Measurements from ENCODE around the gene VPS37B. TPM values are rescaled to one million over a fixed set of nuclear protein-coding genes. Genes with fewer than 3 reads are reported as not detected.

The VPS37B gene
- total and polyA plus RNA-seq, 3 experiments from 2014 or later, result 19.3 to 30.6 (median 19.9) TPM

DNA sequence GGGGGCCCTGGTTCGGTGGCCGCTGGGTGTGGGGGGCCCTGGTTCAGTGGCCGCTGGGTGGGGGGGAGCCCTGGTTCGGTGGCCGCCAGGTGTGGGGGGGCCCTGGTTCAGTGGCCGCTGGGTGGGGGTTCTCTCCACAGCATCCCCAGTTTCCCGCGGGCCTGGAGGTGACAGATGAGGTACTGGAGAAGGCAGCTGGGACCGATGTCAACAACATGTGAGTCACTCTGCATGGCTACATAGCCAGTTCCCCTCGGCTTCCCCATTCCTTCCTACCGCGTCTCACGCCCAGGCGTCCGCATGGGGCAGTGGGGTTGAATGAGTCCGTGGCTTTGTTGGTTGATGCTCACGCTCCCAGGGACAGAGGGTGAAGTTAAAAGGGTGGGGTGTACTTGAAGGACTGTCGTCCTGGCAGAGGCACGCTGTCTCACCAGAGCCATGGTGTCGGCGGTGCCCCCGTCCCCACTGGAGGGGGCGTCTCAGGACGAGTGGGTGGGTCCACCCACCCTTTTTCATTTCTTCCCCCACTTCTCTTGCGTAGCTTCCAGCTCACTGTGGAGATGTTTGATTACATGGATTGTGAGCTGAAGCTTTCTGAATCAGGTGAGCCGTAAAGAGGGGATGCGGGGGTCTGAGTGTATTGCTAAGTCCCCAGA lies 45.1 kb downstream of the VPS37B start:
- H3K36me3 ChIP-seq (ENCODE audit: insufficient read depth, low read length), result no peaks in the 10 kb centered on the region
- peaks cover 0 to 49% (median 0%) of the 10 kb centered on the region in 3 donors for H3K36me3 Mint-ChIP-seq
- DNase-seq, result peak in 1 of 5 donors; percentile 28
- ChIA-PET POLR2A (no interaction called here), CTCF (interaction anchor here (1.4 kb wide), 1 partner anchor 9 kb away, joined by 3 read pairs; no protein-coding TSS in a partner anchor)
- no peak overlapping the region for H3K27ac Mint-ChIP-seq
- no peak overlapping the region for H3K4me3 ChIP-seq (ENCODE audit: low read length)
- H3K27me3 ChIP-seq (ENCODE audit: insufficient read depth, low read length, poor library complexity, severe bottlenecking), result no peaks in the 10 kb centered on the region
- H3K27me3 Mint-ChIP-seq, result no peaks in the 10 kb centered on the region
- H3K4me1 Mint-ChIP-seq, result no peaks in the 10 kb centered on the region
- no peak overlapping the region for H3K4me3 Mint-ChIP-seq
- no peak overlapping the region for H3K27ac ChIP-seq (ENCODE audit: low read depth, low read length)
- no peaks in the 10 kb centered on the region for H3K4me1 ChIP-seq (ENCODE audit: insufficient read depth, low read length)
- H3K9me3 ChIP-seq (ENCODE audit: low read length), result no peaks in the 10 kb centered on the region
- H3K9me3 Mint-ChIP-seq, result no peaks in the 10 kb centered on the region

DNA sequence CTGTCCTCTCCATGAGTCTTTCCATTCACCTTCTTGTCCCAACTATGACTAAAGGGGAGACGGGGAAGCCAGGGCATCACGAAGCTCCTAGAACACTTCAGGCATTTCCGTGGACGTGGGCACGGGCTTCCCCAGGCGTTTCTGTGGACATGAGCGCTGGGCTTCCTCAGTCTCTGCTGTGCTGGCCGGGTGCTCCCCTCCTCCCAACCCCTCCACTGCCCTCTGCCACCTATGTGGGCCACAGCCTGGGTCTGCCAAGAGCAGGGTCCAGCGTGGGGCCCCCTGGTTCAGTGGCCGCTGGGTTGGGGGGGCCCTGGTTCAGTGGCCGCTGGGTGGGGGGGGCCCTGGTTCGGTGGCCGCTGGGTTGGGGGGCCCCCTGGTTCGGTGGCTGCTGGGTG lies 45.9 kb downstream of the VPS37B start:
- no peak overlapping the region for H3K4me3 Mint-ChIP-seq
- peaks cover 0 to 44% (median 0%) of the 10 kb centered on the region in 3 donors for H3K36me3 Mint-ChIP-seq
- CTCF ChIA-PET, result no interaction called here
- no peaks in the 10 kb centered on the region for H3K9me3 ChIP-seq (ENCODE audit: low read length)
- no peaks in the 10 kb centered on the region for H3K27me3 Mint-ChIP-seq
- H3K4me1 ChIP-seq (ENCODE audit: insufficient read depth, low read length), result no peaks in the 10 kb centered on the region
- no peaks in the 10 kb centered on the region for H3K9me3 Mint-ChIP-seq
- peak overlapping the region in 1 of 8 donors; percentile 33 for H3K27ac Mint-ChIP-seq
- no peaks in the 10 kb centered on the region for H3K4me1 Mint-ChIP-seq
- no peaks in the 10 kb centered on the region for H3K27me3 ChIP-seq (ENCODE audit: insufficient read depth, low read length, poor library complexity, severe bottlenecking)
- no peak overlapping the region for H3K27ac ChIP-seq (ENCODE audit: low read depth, low read length)
- H3K36me3 ChIP-seq (ENCODE audit: insufficient read depth, low read length), result no peaks in the 10 kb centered on the region
- DNase-seq, result peak in 1 of 5 donors; percentile 29
- POLR2A ChIA-PET, result no interaction called here
- no peak overlapping the region for H3K4me3 ChIP-seq (ENCODE audit: low read length)

DNA sequence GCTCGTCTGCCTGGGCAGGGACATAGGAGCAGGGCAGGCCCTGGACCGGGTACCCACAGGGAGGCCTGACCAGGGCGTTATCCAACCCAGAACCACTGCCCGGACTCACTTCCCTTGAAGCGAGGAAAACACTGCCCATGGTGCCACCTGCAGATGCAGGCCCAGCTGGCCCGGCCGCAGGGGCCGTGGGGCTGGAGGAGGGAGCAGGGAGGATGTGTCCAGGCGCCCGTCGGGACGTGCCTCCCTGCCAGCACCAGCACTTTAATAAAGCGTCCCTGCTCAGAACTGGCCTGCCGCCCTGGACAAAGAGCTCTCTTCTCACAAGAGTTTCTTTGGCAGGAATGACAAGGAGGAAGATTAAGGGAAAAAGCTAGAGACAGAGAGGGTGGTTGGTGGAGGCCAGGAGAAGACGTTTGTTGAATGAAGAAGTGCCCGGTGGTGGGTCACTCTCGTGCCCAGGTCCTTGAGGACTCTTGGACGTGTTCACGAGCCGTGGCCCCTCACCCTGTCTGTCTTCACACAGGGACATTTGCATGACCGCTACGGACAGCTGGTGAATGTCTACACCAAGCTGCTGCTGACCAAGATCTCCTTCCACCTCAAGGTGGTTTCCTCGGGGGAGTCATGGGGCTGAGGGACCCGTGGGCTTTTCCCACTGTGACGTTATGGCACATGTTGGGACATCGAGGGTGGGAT lies 46.4 kb downstream of the VPS37B start:
- Histone ChIP-seq H3K36me3 (ENCODE audit: insufficient read depth, low read length) (no peaks in the 10 kb centered on the region), H3K4me3 (ENCODE audit: low read length) (no peak overlapping the region), H3K27me3 (ENCODE audit: insufficient read depth, low read length, poor library complexity, severe bottlenecking) (no peaks in the 10 kb centered on the region), H3K9me3 (ENCODE audit: low read length) (no peaks in the 10 kb centered on the region), H3K4me1 (ENCODE audit: insufficient read depth, low read length) (no peaks in the 10 kb centered on the region), H3K27ac (ENCODE audit: low read depth, low read length) (no peak overlapping the region)
- Mint-ChIP-seq H3K27ac (peak overlapping the region in 2 of 8 donors; percentile 33 to 52), H3K4me3 (no peak overlapping the region), H3K36me3 (peaks cover 0 to 42% (median 0%) of the 10 kb centered on the region in 3 donors), H3K9me3 (no peaks in the 10 kb centered on the region), H3K27me3 (no peaks in the 10 kb centered on the region), H3K4me1 (no peaks in the 10 kb centered on the region)
- peak in 1 of 5 donors; percentile 36 for DNase-seq
- CTCF ChIA-PET, result no interaction called here
- POLR2A ChIA-PET, result no interaction called here

DNA sequence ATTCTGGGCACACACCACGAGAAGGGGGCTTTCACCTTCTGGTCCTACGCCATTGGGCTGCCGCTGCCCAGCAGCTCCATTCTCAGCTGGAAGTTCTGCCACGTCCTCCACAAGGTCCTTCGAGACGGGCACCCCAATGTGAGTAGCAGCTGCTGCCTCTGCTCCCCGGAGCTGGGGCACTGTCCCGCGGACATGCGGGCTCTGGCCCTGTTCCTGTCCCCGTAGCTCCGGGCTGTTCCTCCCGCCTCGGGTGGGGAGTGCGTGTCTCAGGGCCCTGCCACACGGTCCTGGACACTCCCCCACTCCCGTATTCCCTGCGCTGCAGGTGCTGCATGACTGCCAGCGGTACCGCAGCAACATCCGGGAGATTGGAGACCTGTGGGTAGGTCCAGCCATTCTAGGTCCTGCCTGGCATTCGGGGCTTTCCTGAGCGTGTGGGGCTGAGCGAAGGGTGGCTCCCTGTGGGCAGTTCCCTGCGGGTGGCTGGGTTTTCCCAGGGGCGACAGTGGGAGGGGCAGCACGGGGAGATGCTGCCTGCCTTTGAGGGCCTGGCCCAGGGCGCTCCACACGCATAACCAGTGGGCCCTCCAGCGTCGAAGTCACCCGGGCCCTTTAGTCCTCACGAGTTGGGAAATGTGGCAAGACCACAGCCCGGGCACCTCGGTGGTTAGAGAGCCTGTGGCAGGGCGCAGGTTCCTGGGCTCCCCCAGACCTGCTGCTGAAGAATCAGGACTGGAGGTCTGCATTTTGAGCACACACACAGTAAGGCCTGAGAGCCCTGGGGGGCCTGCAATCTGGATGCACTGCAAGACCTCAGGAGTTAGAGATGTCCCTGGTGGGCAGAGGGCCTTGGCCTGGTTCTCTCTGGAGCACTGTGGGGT lies 47.2 kb downstream of the VPS37B start:
- H3K4me1 ChIP-seq (ENCODE audit: insufficient read depth, low read length), result no peaks in the 10 kb centered on the region
- Mint-ChIP-seq H3K9me3 (no peaks in the 10 kb centered on the region), H3K4me1 (no peaks in the 10 kb centered on the region), H3K4me3 (no peak overlapping the region), H3K36me3 (peaks cover 0 to 37% (median 0%) of the 10 kb centered on the region in 3 donors), H3K27ac (peak overlapping the region in 1 of 8 donors; percentile 58), H3K27me3 (no peaks in the 10 kb centered on the region)
- DNase-seq, result peak in 1 of 5 donors; percentile 33
- H3K27ac ChIP-seq (ENCODE audit: low read depth, low read length), result no peak overlapping the region
- no peaks in the 10 kb centered on the region for H3K36me3 ChIP-seq (ENCODE audit: insufficient read depth, low read length)
- CTCF ChIA-PET, result interaction anchor here (1.1 kb wide), 2 partner anchors 11 to 54 kb away, joined by 3 to 4 read pairs; no protein-coding TSS in a partner anchor
- no peak overlapping the region for H3K4me3 ChIP-seq (ENCODE audit: low read length)
- H3K9me3 ChIP-seq (ENCODE audit: low read length), result no peaks in the 10 kb centered on the region
- H3K27me3 ChIP-seq (ENCODE audit: insufficient read depth, low read length, poor library complexity, severe bottlenecking), result no peaks in the 10 kb centered on the region
- POLR2A ChIA-PET, result no interaction called here

DNA sequence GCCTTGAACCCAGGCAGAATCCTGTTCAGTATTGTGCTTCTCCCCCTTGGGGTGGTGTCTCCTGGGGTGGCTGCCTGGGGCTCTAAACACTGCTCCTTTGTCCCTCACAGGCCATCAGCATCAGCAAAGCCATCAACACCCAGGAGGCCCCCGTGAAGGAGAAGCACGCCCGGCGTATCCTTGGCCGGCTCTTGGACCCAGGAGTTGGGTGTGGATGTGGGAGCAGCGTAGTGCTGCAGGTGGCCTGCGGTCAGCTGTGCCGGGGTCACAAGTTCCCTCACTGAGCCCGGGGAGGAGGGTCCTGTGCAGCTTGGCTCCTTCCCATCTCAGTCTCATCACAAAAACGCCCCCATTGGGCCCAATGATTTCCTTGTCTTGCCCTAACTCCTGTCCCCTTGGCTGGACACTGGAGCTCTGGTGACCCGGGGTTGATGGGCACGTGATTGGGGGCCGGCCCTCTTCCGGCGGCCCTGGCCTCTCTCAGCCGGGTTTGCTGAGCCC lies 48.0 kb downstream of the VPS37B start:
- no peaks in the 10 kb centered on the region for H3K4me1 ChIP-seq (ENCODE audit: insufficient read depth, low read length)
- ChIA-PET CTCF (interaction anchor here (1.1 to 1.3 kb wide), 3 partner anchors 12 to 54 kb away, joined by 3 to 4 read pairs (median 3); no protein-coding TSS in a partner anchor), POLR2A (interaction anchor here (1.0 kb wide), 1 partner anchor 11 kb away, joined by 3 read pairs; no protein-coding TSS in a partner anchor)
- DNase-seq, result no peak
- no peaks in the 10 kb centered on the region for H3K27me3 ChIP-seq (ENCODE audit: insufficient read depth, low read length, poor library complexity, severe bottlenecking)
- H3K36me3 ChIP-seq (ENCODE audit: insufficient read depth, low read length), result no peaks in the 10 kb centered on the region
- peaks cover 0 to 37% (median 0%) of the 10 kb centered on the region in 3 donors for H3K36me3 Mint-ChIP-seq
- no peaks in the 10 kb centered on the region for H3K27me3 Mint-ChIP-seq
- no peak overlapping the region for H3K27ac Mint-ChIP-seq
- H3K9me3 ChIP-seq (ENCODE audit: low read length), result no peaks in the 10 kb centered on the region
- no peaks in the 10 kb centered on the region for H3K4me1 Mint-ChIP-seq
- H3K27ac ChIP-seq (ENCODE audit: low read depth, low read length), result no peak overlapping the region
- no peak overlapping the region for H3K4me3 Mint-ChIP-seq
- no peaks in the 10 kb centered on the region for H3K9me3 Mint-ChIP-seq
- no peak overlapping the region for H3K4me3 ChIP-seq (ENCODE audit: low read length)

GRCh38 chr12:122847516-122847836 lies 48.4 kb downstream of the VPS37B start:
- no peaks in the 10 kb centered on the region for H3K9me3 ChIP-seq (ENCODE audit: low read length)
- H3K27me3 Mint-ChIP-seq, result no peaks in the 10 kb centered on the region
- CTCF ChIA-PET, result interaction anchor here (1.3 kb wide), 1 partner anchor 13 kb away, joined by 3 read pairs; no protein-coding TSS in a partner anchor

DNA sequence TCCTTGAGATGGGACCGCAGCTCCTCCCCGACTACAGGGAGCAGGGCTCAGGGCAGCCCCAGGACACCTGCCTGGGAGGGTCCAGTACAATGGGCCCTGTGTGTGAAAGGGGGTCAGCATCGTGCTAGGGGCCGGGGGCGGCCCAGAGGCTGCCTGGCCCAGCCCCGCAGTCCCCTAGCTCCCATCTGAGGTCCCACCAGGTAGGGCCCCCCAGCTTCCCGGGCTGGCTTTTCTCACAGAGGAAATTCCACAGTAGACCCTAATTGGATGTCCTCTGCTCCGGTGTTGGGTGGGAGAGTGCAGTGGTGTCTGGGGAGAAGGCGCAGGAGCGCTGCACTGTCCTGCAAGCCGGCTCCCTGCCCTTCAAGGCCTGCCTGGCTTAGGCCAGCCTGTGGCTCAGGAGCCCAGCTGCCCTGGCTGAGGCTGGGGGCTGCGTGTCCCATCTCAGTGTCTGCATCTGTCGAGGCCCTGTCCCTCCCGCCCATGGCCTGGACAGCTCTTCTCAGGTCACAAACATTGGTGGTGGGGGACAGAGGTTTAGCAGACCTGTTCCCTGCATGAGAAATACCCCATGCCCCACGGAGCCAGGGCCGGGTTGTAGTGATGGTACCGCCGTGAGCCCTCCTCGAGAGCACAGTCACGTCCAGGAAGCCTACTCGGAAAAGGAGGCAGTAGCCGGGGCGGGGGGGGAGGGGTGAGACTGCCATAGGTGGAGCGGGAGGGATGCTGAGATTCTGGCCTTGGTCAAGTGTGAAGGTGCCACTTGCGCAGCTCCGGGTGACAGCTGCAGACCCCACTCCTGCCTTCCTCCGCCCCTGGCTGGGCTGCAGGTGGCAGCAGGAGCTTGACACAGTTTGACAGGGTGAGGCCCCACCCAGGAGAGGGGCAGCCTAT lies 49.1 kb downstream of the VPS37B start:
- H3K9me3 ChIP-seq (ENCODE audit: low read length), result no peaks in the 10 kb centered on the region
- H3K4me1 Mint-ChIP-seq, result peaks cover 5 to 7% (median 6%) of the 10 kb centered on the region in 3 donors
- no peaks in the 10 kb centered on the region for H3K27me3 Mint-ChIP-seq
- no peaks in the 10 kb centered on the region for H3K4me1 ChIP-seq (ENCODE audit: insufficient read depth, low read length)
- no peaks in the 10 kb centered on the region for H3K36me3 ChIP-seq (ENCODE audit: insufficient read depth, low read length)
- CTCF ChIA-PET, result interaction anchor here (0.8 to 1.3 kb wide), 3 partner anchors 14 to 108 kb away, joined by 3 read pairs; no protein-coding TSS in a partner anchor
- no peak overlapping the region for H3K4me3 Mint-ChIP-seq
- DNase-seq, result no peak
- no peak overlapping the region for H3K27ac Mint-ChIP-seq
- POLR2A ChIA-PET, result interaction anchor here (1.0 kb wide), 1 partner anchor 10 kb away, joined by 3 read pairs; no protein-coding TSS in a partner anchor
- H3K27ac ChIP-seq (ENCODE audit: low read depth, low read length), result no peak overlapping the region
- no peak overlapping the region for H3K4me3 ChIP-seq (ENCODE audit: low read length)
- H3K9me3 Mint-ChIP-seq, result no peaks in the 10 kb centered on the region
- peaks cover 0 to 30% (median 0%) of the 10 kb centered on the region in 3 donors for H3K36me3 Mint-ChIP-seq
- no peaks in the 10 kb centered on the region for H3K27me3 ChIP-seq (ENCODE audit: insufficient read depth, low read length, poor library complexity, severe bottlenecking)

More at GRCh38 chr12:122847516-122847836, 48.4 kb downstream of the VPS37B start:
- Histone ChIP-seq H3K4me1 (ENCODE audit: insufficient read depth, low read length) (no peaks in the 10 kb centered on the region), H3K36me3 (ENCODE audit: insufficient read depth, low read length) (no peaks in the 10 kb centered on the region), H3K4me3 (ENCODE audit: low read length) (no peak overlapping the region), H3K27me3 (ENCODE audit: insufficient read depth, low read length, poor library complexity, severe bottlenecking) (no peaks in the 10 kb centered on the region), H3K27ac (ENCODE audit: low read depth, low read length) (no peak overlapping the region)
- H3K4me3 Mint-ChIP-seq, result no peak overlapping the region
- peaks cover 0 to 34% (median 0%) of the 10 kb centered on the region in 3 donors for H3K36me3 Mint-ChIP-seq
- H3K9me3 Mint-ChIP-seq, result no peaks in the 10 kb centered on the region
- POLR2A ChIA-PET, result interaction anchor here (1.0 kb wide), 1 partner anchor 11 kb away, joined by 3 read pairs; no protein-coding TSS in a partner anchor
- peaks cover 0 to 2% (median under 1%) of the 10 kb centered on the region in 3 donors for H3K4me1 Mint-ChIP-seq
- no peak for DNase-seq
- no peak overlapping the region for H3K27ac Mint-ChIP-seq

Data from CD8-positive, alpha-beta memory T cell (primary cell).